GM21619 (cell line): ENCODE results near the gene OSBPL8.

Experiments used
- ATAC-seq: cut with Tn5 transposase; IDR thresholded peaks from one replicate; pipeline ENCODE4 v1.9.1; 2021; ENCODE audit not compliant: unreplicated experiment

Gene OSBPL8

GRCh38 chr12:76555797-76556196 is 3.8 kb downstream of the OSBPL8 start:
- ATAC-seq: no peak

- no peak for ATAC-seq
These were observed 4.3 kb downstream of the OSBPL8 start for GRCh38 chr12:76555231-76555767.

GRCh38 chr12:76554405-76555230 is 5.0 kb downstream of the OSBPL8 start:
- no peak for ATAC-seq

- no peak for ATAC-seq
These were observed 7.1 kb downstream of the OSBPL8 start for GRCh38 chr12:76552343-76552938.

- peak; percentile 70 for ATAC-seq
These were observed 8.1 kb downstream of the OSBPL8 start for GRCh38 chr12:76551482-76551888.

GRCh38 chr12:76549131-76549530 is 10.4 kb downstream of the OSBPL8 start:
- ATAC-seq: no peak

- ATAC-seq: no peak
These were observed 11.2 kb downstream of the OSBPL8 start for GRCh38 chr12:76548222-76548837.

- no peak for ATAC-seq
These were observed 12.0 kb downstream of the OSBPL8 start for GRCh38 chr12:76547526-76547925.

GRCh38 chr12:76546889-76547288 is 12.7 kb downstream of the OSBPL8 start:
- ATAC-seq: no peak

- no peak for ATAC-seq
These were observed 14.1 kb downstream of the OSBPL8 start for GRCh38 chr12:76545486-76545885.

- ATAC-seq: no peak
These were observed 14.8 kb downstream of the OSBPL8 start for GRCh38 chr12:76544601-76545261.

- ATAC-seq: no peak
These were observed 15.7 kb downstream of the OSBPL8 start for GRCh38 chr12:76543813-76544347.

GRCh38 chr12:76542908-76543307 is 16.7 kb downstream of the OSBPL8 start:
- no peak for ATAC-seq

GRCh38 chr12:76539727-76540126 is 19.8 kb downstream of the OSBPL8 start:
- no peak for ATAC-seq

GRCh38 chr12:76537923-76538322 is 21.6 kb downstream of the OSBPL8 start:
- ATAC-seq: no peak

GRCh38 chr12:76536546-76536945 is 23.0 kb downstream of the OSBPL8 start:
- no peak for ATAC-seq

- ATAC-seq: no peak
These were observed 24.4 kb downstream of the OSBPL8 start for GRCh38 chr12:76535170-76535569.

- no peak for ATAC-seq
These were observed 26.2 kb downstream of the OSBPL8 start for GRCh38 chr12:76533331-76533730.

- ATAC-seq: no peak
These were observed 27.1 kb downstream of the OSBPL8 start for GRCh38 chr12:76532520-76532919.

GRCh38 chr12:76531056-76531455 is 28.5 kb downstream of the OSBPL8 start:
- no peak for ATAC-seq

- no peak for ATAC-seq
These were observed 29.1 kb downstream of the OSBPL8 start for GRCh38 chr12:76530516-76530915.
